GM19328 (cell line): ENCODE data around the gene MCHR1.
"Not testable (repeated sequence)": the region's sequence is repeated elsewhere in the genome, so short reads cannot be mapped to it uniquely, and the experiment has no call there.

Experiments used
- ATAC-seq: cut with Tn5 transposase; IDR thresholded peaks from one replicate; pipeline ENCODE4 v1.9.1; 2021; ENCODE audit warnings: mild to moderate bottlenecking, moderate library complexity; ENCODE audit not compliant: unreplicated experiment

The MCHR1 gene

DNA sequence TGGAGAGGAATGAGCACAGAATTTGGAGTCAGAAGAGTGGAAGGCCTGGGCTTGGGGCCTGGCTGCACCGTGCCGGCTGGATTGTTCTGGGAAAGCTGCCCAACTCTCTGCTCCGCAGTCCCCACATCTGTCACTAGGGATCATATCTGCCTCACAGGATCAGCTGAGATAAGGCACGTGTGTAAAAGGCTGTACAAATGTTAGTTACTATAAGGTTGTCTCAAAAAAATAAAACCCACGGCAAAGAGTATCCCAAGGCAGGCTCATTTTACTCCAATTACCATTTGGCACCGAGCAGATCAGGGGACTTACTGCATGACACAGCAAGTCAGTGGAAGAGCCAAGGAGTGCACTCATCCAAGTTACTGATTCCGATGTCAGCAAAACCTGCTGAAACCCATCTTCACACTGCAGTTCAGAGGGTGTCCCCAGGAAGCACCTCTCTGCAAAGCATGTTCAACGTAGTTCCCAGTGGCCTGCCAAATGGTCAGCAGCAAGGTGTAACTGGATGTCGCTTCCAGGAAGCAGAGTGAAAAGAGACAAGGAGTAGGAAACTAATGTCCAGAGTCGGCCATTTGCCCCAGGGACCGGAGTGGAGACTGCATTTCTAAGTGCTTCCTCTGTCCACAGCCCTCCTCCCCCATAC is 24.6 kb upstream of the MCHR1 start:
- ATAC-seq: no peak

DNA sequence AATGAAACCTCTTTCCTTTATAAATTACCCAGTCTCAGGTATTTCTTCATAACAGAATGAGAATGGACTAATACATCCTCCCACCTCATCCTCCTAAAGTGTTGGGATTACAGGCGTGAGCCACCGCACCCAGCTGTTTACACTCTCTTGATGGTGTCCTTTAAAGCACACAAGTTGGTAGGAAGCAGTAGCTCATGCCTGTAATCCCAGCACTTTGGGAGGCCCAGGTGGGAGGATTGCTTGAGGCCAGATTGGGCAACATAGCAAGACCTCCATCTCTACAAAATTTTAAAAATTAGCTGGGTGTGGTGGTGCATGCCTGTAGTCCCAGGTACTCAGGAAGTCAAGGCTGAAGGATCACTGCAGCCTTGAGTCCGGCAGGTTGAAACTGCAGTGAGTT is 23.3 kb upstream of the MCHR1 start:
- not testable (repeated sequence) for ATAC-seq

- not testable (repeated sequence) for ATAC-seq
Observed at GRCh38 chr22:40656651-40657050, 22.6 kb upstream of the MCHR1 start.

DNA sequence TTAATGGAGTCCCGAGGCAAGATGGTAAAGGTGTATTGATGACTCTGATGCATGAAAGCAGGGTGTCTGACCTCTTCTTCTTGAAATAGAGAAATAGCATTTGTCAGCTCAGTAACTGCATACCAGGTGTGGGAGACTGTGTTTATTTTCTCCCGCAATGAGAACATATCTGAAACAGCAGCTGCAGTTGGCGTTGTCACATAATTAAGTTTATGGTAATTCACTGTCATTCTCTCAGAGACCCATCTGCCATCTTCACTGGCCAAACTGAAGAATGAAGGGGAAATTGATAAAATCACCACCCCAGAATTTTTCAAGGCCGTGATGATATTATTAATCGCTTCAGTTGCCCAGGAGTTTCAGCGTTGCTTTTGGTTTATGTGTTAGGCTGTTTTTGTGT is 20.1 kb upstream of the MCHR1 start:
- ATAC-seq: no peak

DNA sequence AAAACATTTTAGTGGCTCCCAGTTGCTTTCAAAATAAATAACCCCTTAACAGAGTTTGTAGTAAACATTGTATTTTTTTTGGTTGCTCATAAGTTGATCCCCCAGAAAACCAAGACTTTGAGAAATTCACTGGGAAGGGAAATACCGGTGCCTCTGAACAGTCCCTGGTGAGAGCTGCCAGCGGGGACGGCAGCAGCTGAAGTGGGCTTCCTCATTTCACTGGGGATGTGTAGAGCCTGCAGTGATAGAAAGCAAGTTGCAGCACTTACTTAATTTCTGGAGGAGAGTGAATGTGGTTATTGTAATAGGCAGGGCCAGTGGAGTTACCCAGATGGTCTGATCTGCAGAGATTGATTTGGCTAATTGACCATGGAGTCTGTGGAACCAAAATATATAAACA is 18.6 kb upstream of the MCHR1 start:
- ATAC-seq: no peak

DNA sequence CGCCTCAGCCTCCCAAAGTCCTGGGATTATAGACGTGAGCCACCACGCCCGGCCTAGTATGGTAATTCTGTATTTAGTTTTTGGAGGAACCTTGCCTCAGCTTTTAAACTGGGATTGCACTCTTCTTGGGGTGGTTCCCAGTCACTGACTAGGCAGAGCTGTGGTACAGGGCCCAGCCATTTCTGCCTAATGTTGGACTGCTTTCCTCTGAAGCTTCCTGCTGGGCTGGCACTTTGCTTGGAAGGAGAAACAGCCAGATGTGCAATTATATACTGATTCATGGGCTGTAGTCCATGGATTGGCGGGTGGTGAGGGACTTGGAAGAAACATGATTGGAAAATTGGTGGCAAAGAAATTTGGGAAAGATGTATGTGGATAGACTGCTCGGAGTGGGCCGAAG is 17.6 kb upstream of the MCHR1 start:
- no peak for ATAC-seq

- ATAC-seq: no peak
Observed at GRCh38 chr22:40665312-40665711, 14.0 kb upstream of the MCHR1 start.

GRCh38 chr22:40666151-40666848 is 13.0 kb upstream of the MCHR1 start:
- ATAC-seq: no peak

- ATAC-seq: no peak
Observed at GRCh38 chr22:40668611-40669411, 10.5 kb upstream of the MCHR1 start.

DNA sequence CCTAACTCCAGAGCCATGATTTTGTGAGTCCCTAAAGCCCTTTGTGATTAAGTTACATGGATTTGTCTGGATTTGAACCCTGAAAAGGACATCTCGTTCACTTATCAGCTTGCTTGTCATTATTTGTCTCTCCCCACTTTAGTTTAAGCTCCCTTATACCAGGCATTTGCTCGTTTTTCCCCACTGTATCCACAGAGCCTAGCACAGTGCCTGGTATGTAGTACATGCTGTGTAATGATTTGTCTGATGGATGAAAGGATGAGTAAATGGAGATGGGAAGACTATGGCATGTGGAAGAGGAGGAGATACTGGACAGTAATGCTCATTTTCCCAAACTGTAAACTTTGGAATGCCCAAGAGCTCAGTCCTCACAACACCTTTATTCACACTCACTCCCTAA is 9.2 kb upstream of the MCHR1 start:
- no peak for ATAC-seq

GRCh38 chr22:40671369-40671768 is 7.9 kb upstream of the MCHR1 start:
- no peak for ATAC-seq

GRCh38 chr22:40671796-40672360 is 7.4 kb upstream of the MCHR1 start:
- no peak for ATAC-seq

GRCh38 chr22:40673017-40673416 is 6.3 kb upstream of the MCHR1 start:
- no peak for ATAC-seq

- ATAC-seq: no peak
Observed at GRCh38 chr22:40674274-40674673, 5.0 kb upstream of the MCHR1 start.

DNA sequence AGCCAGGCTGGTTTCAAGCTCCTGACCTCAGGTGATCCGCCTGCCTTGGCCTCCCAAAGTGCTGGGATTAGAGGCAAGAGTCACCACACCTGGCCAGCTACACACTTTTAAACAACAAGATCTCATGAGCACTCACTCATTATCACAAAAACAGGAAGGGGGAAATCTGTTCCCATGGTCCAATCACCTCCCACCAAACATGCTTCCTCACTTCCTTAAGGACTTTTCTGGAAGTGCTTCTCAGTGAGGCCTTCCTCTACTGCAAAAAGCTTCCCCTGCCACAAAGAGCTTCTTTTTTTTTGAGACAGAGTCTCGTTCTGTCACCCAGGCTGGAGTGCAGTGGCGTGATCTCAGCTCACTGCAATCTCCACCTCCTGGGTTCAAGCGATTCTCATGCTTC is 3.1 kb upstream of the MCHR1 start:
- not testable (repeated sequence) for ATAC-seq

GRCh38 chr22:40676644-40677043 is 2.6 kb upstream of the MCHR1 start:
- no peak for ATAC-seq

GRCh38 chr22:40678493-40679248 is 613 bp upstream of the MCHR1 start:
- no peak for ATAC-seq

DNA sequence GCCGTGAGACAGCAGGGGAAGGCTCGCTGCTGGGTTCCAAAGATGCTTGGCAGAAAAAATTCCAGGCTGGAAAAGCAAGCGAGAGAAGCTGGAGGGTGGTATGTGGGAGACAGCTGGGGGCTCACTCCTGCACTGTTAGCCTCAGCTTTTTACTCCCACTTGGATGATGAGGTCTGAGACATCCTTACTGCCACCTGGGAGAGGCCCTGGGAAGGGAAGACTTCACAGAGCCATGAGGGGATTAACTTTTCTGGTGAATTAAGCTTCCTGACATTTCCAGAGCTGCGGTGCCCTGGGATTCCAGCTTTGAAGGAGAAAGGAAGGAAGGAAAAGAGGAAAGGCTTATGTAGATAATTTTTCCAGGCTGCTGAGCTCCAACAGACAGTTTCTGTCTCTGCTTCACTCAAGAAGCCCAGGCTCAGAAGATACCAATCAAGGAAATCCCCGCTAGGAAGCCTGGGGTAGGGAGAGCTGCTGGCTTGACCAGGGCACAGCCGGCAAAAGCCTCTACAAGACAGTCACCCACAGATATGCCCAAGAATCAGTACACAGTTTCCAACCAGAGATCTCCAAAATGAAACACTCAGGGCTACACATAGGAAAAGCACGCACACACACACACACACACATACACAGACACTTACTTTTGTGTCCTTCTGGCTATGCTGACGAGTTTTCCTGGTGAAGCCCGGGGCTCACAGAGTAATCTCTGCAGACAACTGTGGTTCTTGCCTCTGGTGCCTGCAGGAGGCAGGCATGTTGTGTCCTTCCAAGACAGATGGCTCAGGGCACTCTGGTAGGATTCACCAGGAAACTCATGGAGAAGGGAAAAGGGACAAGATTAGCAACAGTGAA is 907 bp downstream of the MCHR1 start:
- ATAC-seq: no peak

DNA sequence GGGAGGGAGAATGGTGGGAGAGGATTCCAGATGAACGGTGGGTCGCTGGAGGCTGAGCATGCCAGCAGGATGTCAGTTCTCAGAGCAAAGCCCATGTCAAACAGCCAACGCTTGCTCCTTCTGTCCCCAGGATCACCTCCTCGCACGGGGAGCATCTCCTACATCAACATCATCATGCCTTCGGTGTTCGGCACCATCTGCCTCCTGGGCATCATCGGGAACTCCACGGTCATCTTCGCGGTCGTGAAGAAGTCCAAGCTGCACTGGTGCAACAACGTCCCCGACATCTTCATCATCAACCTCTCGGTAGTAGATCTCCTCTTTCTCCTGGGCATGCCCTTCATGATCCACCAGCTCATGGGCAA is 1.5 kb downstream of the MCHR1 start:
- ATAC-seq: no peak

DNA sequence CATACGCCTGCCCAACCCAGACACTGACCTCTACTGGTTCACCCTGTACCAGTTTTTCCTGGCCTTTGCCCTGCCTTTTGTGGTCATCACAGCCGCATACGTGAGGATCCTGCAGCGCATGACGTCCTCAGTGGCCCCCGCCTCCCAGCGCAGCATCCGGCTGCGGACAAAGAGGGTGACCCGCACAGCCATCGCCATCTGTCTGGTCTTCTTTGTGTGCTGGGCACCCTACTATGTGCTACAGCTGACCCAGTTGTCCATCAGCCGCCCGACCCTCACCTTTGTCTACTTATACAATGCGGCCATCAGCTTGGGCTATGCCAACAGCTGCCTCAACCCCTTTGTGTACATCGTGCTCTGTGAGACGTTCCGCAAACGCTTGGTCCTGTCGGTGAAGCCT is 2.2 kb downstream of the MCHR1 start:
- no peak for ATAC-seq
